GM12874 (cell line): ENCODE data around the gene MUC6.

Source experiments
- TF ChIP-seq, protein P1 (sequence below): IDR thresholded peaks from 2 replicates; pipeline ENCODE4 v1.5.1; 2011; ENCODE audit warnings: low read depth, mild to moderate bottlenecking, control low read depth, low read length, moderate library complexity; ENCODE audit not compliant: insufficient read depth

Gene MUC6

DNA sequence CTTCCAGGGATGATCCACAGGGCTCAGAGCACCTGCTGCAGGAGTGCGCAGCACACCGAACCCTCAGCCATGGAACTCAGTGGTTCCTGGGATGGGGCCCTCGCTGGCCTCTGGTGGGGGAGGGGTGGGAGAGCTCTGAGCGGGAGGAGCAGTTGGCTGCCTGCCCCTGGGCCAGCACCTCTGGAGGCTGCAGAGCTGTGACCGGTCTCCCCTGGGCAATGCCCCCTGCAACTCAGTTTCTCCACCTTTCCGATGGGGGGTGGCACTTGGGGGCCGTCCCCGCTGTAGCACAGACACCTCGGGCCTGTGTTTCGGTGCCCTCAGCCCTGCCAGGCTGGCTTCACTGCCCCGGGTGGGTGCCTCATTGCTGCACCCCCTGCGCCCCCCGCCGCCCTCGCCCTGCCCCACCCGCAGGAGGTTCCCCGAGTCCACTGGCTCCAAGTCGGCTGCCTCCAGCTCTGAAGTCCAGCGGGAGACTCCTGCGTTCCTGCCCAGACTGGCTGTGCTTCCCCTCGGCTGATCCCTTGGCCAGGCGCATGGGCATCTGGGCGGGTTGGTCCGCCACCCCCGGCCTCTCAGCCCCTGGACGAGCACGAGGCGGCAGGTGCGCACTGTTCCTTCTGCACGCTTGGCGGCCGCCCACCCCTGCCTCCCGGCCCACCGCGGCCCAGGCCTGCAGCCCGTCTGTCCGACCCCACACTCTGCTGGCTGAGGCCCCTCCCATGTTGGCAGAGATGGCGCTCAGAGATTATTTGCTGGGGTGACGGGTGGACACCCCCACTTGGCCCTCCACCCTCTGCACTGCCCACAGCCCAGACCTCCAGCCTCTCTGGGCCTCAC is 1.8 kb downstream of the MUC6 start:
- TF ChIP-seq, protein P1, sequence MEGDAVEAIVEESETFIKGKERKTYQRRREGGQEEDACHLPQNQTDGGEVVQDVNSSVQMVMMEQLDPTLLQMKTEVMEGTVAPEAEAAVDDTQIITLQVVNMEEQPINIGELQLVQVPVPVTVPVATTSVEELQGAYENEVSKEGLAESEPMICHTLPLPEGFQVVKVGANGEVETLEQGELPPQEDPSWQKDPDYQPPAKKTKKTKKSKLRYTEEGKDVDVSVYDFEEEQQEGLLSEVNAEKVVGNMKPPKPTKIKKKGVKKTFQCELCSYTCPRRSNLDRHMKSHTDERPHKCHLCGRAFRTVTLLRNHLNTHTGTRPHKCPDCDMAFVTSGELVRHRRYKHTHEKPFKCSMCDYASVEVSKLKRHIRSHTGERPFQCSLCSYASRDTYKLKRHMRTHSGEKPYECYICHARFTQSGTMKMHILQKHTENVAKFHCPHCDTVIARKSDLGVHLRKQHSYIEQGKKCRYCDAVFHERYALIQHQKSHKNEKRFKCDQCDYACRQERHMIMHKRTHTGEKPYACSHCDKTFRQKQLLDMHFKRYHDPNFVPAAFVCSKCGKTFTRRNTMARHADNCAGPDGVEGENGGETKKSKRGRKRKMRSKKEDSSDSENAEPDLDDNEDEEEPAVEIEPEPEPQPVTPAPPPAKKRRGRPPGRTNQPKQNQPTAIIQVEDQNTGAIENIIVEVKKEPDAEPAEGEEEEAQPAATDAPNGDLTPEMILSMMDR, result no peak

DNA sequence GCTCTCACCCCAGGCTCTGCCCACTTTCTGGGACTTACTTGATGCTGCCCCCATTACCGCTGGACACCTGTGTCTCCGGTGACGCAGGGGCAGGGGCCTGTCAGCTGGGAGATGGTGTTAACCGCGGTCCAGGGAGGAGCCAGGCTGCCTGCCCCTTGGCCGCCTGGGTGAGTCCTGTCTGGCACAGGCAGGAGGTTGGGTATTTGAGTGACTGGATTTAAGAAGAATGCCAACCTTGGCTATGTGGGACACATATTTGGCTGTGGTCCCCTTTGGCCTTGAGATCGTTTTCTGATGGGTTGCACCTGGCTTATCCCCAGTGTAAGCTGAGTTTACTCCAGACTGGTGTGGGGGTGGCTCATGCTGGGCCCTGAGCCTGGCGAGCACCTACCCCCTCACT is 2.5 kb downstream of the MUC6 start:
- TF ChIP-seq, protein P1, result no peak

DNA sequence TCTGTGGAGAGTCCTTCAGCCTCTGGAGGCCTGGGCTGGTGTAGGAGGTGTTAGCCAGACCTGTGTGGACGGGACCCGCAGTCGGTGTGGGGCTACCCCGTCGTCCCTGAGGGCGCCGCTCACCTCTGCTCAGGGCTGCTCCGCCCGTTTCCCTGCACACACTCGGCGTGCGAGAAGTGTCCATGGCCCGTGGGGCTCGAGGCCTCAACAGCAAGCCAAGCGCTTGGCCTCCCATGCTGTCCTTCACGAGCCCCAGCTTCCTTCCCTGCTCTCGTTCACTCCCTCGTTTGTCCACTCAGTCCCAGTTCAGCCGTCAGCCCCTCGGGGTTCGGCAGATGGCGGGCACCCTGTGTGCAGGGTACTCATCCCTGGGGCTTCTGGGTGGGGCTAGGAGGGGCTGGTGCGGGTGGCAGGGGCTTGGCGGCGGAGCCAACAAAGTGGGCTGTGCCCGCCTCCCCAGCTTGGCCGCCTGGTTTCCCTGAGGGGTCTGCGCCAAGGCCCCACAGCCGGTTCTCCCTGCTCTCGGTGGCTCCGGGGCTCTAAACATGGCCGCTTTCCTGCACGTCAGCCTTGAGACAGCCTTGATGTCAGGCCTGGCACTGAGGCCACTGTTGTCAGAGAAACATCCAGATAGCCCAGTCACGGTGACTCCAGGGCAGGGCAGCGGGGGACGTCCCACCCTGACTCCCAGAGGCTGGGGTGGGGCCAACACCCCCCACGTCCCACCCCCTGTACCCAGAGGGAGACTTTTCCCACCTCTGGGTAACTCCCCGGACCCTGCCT is 3.3 kb downstream of the MUC6 start:
- TF ChIP-seq, protein P1, result no peak

DNA sequence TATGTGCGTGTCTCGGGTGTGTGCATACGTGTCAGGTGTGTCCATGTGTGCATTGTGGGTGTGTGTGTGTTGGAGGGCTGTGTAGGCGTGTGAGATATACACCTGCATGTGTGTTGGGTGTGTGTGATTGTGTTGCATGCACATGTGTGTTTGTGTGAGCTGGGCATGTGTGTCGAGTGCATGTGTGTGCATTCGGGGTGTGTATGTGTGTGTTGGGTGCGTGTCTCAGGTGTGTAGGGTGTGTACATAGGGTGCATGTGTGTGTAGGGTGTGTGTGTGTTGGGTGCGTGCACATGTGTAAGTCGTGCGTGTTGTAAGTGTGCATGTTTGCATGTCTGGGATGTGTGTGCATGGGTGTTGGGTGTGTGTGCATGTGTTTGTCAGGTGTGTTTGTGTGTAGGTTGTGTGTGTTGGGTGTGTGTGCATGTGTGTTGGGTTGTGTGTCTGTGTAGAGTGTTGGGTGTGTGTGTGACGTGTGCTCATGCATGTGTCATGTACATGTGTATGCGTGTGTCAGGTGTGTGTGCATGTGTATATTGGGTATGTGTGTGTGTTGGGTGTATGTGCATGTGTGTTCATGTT is 4.1 kb downstream of the MUC6 start:
- TF ChIP-seq, protein P1, result no peak

DNA sequence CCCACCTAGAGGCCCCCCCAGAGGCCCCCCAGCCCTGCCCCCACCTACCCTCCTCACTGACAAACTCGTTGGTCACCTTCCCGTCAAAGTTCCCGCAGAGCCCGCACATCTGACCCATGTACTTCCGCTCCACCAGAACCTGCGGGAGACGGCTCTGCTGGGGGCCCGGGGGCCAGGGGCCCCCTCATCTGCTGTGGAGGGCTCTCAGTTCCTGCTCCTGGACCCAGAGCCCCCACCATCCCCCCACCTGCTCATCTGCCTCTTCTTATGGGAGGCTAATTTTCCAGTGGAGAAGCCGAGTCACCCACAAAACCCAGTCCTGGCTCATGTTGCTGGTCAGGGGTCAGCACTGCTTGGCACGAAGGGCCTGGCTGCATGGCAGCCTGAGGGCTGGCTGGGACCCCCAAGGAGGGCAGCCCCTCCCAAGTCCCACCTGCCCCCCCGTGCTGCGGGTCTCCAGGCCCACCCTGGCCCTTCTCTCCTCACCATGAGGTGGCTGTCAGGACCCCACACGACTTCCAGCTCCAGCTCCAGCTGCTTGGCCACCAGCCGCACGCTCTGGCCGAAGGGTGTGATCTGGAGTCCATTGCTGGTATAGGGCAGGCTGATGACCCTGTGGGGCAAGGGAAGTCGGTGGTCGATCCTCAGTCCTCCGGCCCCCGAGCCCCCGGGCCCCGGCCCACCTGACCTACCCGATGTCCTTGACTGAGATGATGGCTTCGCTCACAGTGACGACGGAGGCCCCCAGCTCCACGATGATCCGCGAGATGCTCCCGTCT is 5.2 kb downstream of the MUC6 start:
- TF ChIP-seq, protein P1, result no peak

DNA sequence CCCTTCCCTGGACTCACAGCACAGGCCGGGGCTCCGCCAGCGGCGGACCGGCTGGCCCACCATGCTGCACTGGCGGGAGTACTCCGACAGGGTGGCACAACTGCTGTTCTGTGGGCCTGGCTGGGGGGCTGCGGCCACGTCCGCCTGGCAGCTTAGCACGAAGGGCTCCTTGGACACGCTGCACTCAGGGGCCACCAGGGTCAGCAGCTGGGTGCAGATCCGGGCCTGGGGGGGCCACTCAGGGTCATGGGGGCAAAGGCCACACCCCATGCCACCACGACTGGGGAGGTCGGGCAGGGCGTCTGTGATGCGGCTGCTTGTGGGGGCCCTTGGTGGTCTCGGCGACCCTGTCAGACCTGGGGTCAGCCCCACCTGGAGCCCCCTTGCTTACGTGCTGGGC is 6.0 kb downstream of the MUC6 start:
- TF ChIP-seq, protein P1, result no peak
